ENCODE data around the gene LRRC38.
"Not testable (repeated sequence)": the region's sequence is repeated elsewhere in the genome, so short reads cannot be mapped to it uniquely, and the experiment has no call there.

The LRRC38 gene, protein sequence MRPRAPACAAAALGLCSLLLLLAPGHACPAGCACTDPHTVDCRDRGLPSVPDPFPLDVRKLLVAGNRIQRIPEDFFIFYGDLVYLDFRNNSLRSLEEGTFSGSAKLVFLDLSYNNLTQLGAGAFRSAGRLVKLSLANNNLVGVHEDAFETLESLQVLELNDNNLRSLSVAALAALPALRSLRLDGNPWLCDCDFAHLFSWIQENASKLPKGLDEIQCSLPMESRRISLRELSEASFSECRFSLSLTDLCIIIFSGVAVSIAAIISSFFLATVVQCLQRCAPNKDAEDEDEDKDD

DNA sequence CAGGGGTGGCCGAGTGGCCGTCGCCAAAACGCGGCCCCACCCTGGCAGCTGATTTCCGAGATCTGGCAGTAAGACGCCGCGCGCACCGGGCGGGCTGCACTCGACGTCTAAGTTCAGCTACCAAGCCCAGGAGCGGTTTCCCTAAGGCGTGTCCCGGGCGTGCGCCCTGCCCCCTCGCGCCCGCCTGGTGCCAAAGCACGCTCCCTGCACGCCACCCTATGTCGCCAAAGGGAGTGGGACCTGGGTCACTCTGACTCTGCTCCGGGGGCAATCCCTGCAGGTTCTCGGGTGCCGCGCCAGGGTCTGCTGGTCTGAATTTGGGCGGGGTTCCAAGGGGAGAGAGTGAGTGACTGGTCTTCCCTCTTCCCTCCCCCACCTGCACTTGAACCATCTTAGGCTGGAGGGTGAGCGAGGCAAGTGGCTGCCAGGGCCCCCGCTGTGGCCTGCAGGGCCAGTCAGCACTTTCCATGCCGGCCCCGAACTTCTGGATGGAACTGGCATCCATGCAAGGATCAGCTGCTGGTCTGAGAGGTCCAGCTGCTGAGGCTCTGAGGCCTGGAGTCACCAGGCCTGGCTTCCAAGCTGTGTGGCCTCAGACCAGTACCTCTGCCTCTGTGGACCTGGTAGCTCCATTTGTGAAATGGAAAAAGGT, at the start of gene LRRC38:
TSS of gene LRRC38 (minus strand) at position 109 of the 652 bp plus-strand sequence. CDS start 410 bp downstream, outside the sequence.
- DNase-seq (ENCODE audit: insufficient read length, low spot score) (no peak), FAIRE-seq (no peak)

DNA sequence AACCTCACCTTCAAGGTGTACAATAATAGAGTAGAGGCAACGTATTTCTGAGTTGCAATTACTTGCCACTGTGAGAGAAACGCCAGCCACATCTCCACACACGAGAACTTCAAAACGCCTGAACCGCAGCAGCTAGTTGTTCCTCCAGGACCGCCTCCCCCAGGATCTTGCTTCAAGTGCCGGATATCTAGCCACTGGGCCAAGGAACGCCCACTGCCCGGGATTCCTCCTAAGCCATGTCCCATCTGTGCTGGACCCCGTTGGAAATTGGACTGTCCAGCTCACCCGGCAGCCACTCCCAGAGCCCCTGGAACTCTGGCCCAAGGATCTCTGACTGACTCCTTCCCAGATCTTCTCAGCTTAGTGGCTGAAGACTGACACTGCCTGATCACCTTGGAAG, 49.2 kb upstream of the LRRC38 start:
- not testable (repeated sequence) for FAIRE-seq; DNase-seq (ENCODE audit: insufficient read length, low spot score)

DNA sequence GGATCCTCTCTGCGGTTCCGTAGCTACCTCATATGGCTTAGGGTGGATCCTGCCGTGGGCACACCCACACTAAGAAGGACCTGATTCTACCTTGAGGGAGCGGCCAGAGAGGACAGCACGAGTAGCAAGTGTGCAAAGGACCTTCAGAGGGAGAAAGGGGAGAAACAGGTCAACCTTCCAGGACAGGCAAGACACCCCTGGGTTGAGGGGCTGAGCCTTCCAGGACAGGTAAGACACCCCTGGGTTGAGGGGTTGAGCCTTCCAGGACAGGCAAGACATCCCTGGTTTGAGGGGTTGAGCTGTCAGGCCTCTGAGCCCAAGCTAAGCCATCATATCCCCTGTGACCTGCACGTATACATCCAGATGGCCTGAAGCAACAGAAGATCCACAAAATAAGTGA, 46.7 kb upstream of the LRRC38 start:
- no peak for DNase-seq (ENCODE audit: insufficient read length, low spot score)
- FAIRE-seq = no peak

DNA sequence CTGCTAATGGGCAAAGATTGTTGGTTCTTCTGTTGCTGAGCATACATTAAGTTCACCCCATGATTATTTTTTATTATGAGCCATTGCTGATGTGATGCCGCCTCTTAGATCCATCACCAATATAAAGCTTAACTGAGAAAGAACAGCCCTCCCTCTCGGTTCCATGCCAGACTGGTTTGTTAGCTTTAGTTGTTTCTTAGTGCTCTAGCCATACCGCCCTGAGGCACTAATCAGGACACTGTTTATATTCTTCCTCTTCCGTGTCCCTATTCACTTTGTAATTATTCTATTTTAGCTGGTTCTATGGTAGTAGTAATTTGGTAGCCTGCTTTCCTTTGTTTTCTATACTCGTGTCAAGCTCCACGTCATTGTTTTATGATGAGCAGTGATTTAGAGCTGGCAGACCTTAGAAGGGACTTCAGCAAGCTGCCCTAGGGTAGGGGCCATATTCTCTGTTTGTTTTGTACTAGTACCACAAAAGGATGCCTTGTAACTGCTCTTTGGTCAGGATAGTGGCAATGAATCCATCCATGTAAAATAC, 42.5 kb upstream of the LRRC38 start:
- FAIRE-seq = no peak
- no peak for DNase-seq (ENCODE audit: insufficient read length, low spot score)

DNA sequence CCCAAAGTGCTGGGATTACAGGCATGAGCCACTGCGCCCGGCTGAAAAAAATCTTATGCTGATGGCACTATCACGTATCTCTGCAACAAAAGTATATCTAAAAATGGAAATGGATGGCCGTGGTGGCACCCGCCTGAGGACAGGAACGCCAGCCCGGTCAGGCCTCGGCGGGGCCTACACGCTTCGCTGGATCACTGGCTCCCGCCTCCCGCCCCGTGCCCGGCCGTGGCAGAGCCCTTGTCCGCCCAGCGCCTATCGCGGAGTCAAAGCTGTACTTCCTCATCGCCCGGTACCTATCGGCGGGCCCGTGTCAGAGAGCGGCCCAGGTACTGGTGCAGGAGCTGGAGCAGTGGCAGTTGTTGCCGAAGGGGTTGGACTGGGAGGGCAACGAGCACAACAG, 41.0 kb upstream of the LRRC38 start:
- DNase-seq (ENCODE audit: insufficient read length, low spot score) (no peak), FAIRE-seq (no peak)

DNA sequence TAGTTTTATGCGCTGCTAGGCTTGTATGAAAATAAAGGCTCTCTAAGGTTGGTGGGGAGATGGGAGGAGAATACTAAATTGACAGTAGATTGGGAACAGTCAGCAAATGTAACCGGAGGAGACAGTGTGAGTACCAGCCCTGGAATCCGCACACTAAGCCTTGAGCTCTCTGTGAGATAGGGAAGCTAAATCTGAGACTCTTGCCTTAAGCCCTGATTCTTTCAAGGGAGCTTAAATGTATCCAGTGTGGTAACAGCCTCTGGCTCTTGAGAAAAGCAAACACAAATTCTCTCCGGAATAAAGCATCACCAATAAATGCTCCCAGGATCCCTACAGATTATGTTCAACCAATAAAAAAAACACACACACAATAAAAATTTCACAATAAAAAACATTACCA, 36.9 kb upstream of the LRRC38 start:
- DNase-seq (ENCODE audit: insufficient read length, low spot score) (no peak), FAIRE-seq (no peak)

DNA sequence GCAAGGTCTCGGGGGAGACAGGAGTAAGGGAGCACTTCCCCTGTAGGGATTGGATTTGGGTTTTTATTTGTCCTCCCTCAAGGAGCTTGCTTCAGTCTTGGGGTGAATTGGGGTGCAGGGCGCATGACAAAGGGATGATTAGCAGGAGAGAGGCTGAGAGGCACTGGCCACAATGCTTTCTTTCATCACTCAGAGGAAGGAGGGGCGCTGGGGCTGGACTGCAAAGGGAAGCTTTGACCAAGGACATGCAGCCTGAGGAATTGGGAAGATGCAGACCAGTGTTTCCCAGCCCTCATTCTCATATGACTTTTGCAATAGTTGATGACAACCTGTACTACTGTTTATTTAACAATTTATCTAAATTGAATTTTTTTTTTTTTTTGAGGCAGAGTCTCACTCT, 35.7 kb upstream of the LRRC38 start:
- DNase-seq (ENCODE audit: insufficient read length, low spot score) = no peak
- no peak for FAIRE-seq

DNA sequence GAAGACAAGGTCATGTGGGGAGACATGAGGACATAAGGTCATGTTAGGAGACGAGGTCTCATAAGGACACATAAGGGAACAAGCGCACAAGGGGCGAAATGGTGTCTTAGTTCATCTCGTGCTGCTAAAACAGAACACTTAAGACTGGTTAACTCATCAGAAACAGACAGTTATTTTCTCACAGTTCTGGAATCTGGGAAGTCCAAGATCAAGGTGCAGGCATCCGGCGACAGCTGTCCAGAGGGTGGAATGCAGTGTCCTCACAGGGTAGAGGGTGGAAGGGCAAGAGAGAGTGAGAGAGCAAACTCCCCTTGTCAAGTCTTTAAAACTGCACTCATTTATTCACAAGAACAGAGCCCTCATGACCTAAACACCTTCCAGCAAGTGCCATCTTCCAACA, 35.2 kb upstream of the LRRC38 start:
- DNase-seq (ENCODE audit: insufficient read length, low spot score) (no peak), FAIRE-seq (no peak)

DNA sequence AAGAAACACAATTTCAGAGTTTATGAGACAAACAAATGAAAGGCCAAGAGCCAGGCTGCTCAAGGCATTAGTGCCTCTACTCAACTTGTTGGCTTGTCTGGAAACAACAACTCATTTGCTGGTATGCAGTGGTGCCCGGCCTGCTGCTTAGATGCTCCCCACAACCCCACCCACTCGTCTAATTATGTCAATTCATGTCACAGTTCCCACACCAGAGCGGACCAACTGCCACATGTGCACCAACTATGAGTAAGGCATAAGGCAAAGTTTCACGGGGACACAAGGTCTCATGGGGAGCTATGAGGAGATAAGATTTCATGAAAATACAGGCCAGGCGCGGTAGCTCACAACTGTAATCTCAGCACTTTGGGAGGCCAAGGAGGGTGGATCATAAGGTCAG, 34.5 kb upstream of the LRRC38 start:
- DNase-seq (ENCODE audit: insufficient read length, low spot score) = no peak
- FAIRE-seq = no peak

DNA sequence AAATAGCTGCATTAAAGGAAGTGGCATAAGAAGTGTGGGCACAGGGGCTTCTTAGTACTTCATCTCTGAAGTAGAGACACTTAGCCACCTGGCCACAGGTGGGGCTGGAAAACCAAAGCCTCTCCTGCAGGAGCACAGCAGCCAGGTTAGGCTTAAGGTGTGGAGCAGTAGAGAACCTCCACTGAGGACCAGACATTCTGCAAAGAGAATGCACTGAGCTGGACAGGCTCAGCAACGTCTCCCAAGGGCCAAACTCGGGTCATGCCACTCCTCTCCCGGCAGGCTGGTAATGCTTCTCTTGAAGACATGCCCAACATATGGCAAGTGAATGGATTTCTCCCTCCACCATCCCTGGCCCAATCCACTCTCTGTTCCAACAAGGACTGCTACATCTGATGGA, 33.0 kb upstream of the LRRC38 start:
- FAIRE-seq = no peak

DNA sequence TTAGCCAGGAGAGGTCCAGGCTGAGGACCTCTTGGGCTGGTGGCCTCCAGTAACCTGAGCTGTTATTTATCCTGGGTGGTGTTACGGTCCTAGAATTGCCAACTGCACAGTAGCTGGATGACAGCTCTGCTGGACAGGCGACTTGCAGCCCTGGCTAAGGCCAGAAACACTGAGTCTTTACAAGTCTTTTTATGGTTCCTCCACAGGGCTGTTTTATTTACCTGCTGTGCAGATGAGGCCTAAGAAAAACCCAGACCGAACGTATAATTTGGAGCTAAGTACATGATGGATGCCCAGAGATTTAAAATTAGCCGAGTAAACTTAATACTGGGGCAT, 30.4 kb upstream of the LRRC38 start:
- no peak for DNase-seq (ENCODE audit: insufficient read length, low spot score)
- FAIRE-seq = no peak

More for the DNA sequence above, 33.0 kb upstream of the LRRC38 start:
- DNase-seq (ENCODE audit: insufficient read length, low spot score) = no peak

DNA sequence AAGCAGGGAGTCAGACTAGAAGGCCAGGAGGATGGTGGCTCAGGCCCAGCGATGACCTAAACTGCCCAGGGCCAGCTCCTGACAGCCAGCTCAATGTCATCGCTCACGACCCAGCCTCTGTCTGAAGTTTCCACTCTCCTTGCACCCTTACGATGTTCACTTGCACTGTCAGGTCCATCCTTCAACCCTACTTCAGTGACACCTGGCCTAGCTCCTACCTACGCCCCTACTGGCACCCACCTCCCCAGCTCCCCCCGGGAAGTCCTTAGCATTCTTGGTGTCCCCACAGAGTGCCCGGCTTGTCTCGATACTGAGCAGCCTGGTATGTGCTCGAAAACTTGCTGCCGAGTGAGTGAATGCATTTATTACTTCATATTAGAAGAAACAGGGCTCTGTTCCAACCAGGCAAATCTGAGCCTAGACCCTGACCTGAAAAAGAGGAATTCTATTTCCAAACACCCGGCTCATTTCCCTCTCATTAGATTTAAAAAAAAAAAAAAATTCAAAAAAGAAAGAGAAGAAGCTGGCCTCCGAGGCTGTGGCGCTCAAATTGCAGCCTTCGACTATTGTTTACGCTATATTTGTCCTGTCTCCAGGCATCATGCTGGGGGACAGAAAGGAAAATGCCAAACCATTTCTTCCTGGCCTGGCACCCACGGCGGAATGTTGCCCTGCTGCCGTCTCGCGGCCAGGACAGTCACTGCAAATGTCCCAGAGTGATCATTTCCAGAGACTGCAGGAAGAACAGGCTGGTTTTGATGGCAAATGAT, 29.8 kb upstream of the LRRC38 start:
- FAIRE-seq = no peak
- no peak for DNase-seq (ENCODE audit: insufficient read length, low spot score)

DNA sequence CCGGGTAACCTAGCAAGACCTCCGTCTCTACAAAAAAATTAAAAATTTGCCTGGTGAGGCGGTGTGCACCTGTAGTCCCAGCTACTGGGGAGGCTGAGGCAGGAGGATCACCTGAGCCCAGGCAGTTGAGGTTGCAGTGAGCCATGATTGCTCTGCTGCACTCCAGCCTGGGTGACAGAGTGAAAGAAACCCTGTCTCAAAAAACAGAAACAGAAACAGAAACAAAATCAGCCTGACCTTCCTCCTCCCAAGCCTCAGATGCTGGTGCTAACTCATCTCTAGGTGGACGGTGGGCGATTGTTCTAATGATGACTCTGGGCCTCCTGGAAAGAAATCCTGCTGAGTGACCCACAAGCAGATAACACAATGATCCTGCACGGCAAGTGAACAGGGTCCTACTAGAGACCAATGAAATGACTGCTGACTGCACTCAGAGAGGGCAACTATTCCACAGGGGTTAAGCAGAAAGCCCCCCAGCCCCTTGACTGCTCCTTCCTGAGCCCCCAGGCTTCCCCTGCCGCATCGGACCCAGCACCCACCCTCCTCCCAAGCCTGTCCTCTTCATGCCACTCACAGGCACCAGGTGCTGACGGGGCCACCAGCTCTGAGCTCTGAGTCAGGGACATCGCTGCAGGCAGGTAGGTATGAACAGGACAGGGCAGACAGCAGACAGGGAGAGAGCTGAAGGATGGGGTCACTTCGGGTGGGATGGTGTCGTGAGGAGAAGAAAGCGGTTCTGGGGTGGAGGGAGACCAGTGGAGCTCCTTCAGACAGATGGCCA, 27.8 kb upstream of the LRRC38 start:
- DNase-seq (ENCODE audit: insufficient read length, low spot score) (no peak), FAIRE-seq (no peak)

DNA sequence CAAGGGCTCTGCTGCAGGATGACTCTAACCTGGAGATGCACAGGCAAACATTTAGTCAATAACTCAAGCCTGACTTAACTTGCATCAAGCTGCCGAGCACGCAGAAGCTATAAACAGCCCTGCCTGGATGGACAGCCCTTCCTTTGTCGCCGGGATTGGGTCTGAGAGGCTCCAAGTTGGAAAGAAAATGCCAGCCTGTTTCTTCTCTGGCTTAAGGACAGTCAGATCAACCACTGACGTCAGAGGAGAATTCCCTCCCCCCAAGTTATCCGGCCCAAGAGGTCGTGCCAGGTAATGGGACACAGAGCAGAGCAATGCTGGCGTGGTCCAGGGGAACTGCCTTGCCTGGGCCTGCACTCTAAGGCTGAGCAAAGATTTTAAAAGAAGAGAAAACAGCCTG, 27.1 kb upstream of the LRRC38 start:
- no peak for DNase-seq (ENCODE audit: insufficient read length, low spot score)
- FAIRE-seq = no peak

DNA sequence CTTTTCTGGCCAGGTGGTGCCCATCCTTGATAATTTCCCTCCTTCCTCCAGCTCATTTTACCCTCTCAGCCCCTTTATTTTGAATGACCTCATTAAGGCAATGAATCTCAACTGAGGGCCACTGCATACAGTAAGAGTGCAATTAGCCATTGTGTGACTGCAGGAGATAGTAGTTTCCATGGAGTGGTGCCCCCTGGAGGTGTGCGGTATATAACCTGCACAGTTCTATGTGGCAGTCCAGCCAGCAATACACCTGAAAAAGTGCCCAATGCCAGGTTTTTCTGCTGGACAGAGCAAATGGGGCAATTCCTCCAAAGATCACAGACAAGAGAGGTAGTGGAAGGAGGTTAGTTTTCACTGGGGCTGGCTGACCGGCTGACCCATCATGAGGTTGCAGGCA, 25.9 kb upstream of the LRRC38 start:
- DNase-seq (ENCODE audit: insufficient read length, low spot score) (no peak), FAIRE-seq (no peak)

DNA sequence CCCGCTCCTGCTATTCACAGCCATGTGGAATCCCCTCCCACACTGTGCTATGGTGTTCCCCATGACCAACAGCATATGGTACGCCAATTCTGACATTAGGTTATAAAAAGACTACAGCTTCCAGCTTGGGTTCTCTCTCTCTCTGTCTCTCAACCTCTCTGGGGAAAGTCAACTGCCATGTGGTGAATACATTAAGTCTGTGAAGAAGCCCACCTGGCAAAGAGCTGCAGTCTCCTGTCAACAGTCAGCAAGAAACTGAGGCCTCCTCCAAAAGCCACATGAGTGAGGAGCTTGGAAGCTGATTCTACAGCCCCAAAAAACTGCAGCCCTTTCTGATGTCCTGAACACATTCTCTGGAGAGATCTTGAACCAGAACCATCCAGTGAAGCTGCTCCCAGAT, 25.0 kb upstream of the LRRC38 start:
- no peak for DNase-seq (ENCODE audit: insufficient read length, low spot score)
- FAIRE-seq = no peak

DNA sequence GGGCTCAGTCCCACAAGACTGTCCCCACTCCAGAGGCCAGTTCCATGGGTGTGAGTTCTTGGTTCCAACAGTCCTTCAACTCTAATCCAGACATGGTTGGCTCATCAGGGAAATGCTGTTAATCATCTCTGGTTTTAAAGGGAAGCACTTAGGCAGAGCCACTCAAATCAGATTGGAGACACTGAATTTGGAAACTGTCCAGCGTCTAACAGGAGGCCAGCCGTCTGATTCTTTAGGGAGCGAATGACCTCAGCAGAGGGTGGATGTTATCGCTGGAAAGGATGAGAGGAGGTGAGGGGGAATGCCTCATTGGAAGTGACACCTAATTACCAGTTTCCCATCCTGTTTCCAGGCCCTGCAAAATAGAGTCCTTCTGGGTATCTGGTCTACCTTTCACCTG, 22.8 kb upstream of the LRRC38 start:
- FAIRE-seq = no peak
- no peak for DNase-seq (ENCODE audit: insufficient read length, low spot score)

DNA sequence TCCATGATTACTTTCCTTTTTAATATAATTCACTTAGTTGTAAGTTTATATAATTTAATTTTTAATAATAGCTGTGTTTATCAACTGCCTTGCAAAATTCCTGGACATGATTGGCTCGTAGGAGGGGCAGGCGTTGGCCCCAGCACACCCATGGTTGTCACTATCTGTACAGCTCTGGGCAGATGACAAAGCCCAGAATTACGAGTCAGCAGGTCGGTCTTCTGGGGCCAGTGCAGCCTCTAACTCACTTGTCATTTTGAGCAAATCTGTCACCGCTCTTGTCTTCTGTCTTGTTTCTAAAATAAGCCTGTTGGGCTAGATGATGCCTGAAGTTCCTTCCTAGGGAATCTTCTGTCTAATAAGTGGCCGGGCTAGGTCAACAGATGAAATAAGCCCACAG, 21.4 kb upstream of the LRRC38 start:
- DNase-seq (ENCODE audit: insufficient read length, low spot score) = no peak
- FAIRE-seq = no peak

DNA sequence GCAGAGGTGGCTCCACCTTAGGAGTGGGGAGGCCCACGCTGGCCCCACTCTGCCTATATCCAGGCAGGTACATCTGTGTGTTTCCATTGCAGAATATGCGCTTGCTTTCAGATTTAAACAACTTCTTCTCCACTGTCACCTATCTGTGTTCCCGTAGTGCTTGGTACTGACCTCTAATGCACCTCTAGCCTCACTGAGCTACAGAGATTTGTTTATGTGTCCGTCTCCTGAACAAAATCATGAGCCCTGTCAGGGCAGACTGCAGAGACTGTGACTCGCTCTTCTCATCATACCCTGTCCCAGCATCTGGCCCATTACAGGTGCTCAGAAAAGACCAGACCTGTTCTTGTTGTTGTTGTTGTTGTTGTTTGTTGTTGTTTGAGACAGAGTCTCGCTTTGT, 14.5 kb upstream of the LRRC38 start:
- no peak for FAIRE-seq

DNA sequence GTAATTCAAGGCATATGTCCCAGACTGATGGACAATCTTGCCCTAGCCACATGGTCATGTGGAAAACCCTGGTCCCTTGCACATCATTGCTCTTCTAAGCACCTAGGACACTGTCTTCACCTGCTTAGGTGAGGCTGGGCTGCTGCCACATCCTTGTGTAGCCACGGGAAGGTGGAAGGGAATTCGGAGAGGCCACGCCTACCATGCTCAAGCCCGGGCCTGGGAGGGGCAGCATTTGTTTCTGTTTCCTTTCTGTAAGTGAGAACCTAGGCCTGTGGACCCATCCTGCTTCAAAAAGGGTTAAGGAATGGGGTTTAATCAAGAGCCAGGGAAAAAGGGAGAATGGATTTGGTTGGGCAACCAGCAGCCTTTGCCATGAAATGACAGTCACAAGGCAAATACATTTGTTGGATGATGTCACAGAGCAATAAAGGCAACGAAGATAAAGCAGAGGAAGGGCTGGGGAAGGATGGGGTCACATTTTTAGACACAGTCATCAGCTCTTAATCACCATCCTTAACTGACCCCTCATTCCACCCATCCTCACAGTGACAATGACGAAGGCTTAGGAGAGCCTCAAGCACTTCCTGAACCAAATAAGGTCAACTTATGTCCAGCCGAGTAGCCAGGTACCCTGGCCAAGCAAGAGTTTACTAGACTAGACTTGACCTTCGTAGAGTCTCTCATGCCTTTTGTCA, 10.1 kb upstream of the LRRC38 start:
- DNase-seq (ENCODE audit: insufficient read length, low spot score) = no peak
- no peak for FAIRE-seq

More for the DNA sequence above, 14.5 kb upstream of the LRRC38 start:
- no peak for DNase-seq (ENCODE audit: insufficient read length, low spot score)
